HAP-1 (cell line): ENCODE measurements around the gene LDAF1.
"Not testable (repeated sequence)": the region's sequence is repeated elsewhere in the genome, so short reads cannot be mapped to it uniquely, and the experiment has no call there.

Experiments used
- DNase-seq, 2 experiments: peaks; one replicate each; pipeline ENCODE4 v3.0.0-alpha.2; 2016 to 2020; ENCODE audit warnings: low spot score in 2 of 2
- H3K27me3 ChIP-seq: fragments of 250-450 bp; sonication (Bioruptor Pico); 2 replicates; pipeline ENCODE4 v1.5.1; 2020; ENCODE audit warnings: low read depth, mild to moderate bottlenecking, moderate library complexity
- H3K36me3 ChIP-seq: fragments of 250-450 bp; sonication (Bioruptor Pico); replicated peaks from 2 replicates; pipeline ENCODE4 v1.5.1; 2020; ENCODE audit warnings: mild to moderate bottlenecking
- H3K4me1 ChIP-seq: fragments of 250-450 bp; sonication (Bioruptor Pico); 2 replicates; pipeline ENCODE4 v1.5.1; 2020; ENCODE audit warnings: mild to moderate bottlenecking
- H3K4me3 ChIP-seq: fragments of 250-450 bp; sonication (Bioruptor Pico); 2 replicates; pipeline ENCODE4 v1.5.1; 2020; ENCODE audit warnings: mild to moderate bottlenecking, moderate library complexity
- H3K9me3 ChIP-seq: fragments of 250-450 bp; sonication (Bioruptor Pico); 2 replicates; pipeline ENCODE4 v1.5.1; 2020; ENCODE audit warnings: mild to moderate bottlenecking, moderate library complexity
- in situ Hi-C: fragments of 300-500 bp; cut with MboI; formaldehyde crosslinking; loops from 3 replicates; pipeline ENCODE4 v1.14.3; 2020; ENCODE audit warnings: low sequenced_read_pairs, inconsistent platforms, mixed read lengths

The LDAF1 gene

DNA sequence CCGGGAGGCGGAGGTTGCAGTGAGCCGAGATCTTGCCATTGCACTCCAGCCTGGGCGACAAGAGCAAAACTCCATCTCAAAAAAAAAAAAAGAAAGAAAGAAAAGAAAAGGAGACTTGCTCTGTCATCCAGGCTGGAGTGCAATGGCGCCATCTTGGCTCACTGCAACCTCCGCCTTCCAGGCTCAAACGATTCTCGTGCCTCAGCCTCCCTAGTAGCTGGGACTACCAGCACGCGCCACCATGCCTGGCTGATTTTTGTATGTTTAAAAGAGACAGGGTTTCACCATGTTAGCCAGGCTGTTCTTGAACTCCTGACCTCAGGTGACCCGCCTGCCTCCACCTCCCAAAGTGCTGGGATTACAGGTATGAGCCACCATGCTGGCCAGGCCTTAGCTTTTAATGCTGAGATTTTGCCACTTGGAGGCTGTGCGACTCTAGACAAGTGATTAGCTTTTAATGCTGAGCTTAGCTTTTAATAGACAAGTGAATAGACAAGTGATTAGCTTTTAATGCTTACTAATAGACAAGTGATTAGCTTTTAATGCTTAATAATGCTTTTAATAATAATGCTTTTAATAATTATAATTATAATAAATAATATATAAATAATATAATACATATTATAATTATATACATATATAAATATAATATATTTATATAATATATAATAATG, 9.6 kb downstream of the LDAF1 start:
- Histone ChIP-seq H3K4me3 (no peak overlapping the region), H3K9me3 (no peaks in the 10 kb centered on the region), H3K27me3 (no peaks in the 10 kb centered on the region), H3K4me1 (no peaks in the 10 kb centered on the region), H3K36me3 (peaks cover 38% of the 10 kb centered on the region)
- in situ Hi-C loops = no loop called here
- DNase-seq = peak in 1 of 2 experiments; percentile 10

DNA sequence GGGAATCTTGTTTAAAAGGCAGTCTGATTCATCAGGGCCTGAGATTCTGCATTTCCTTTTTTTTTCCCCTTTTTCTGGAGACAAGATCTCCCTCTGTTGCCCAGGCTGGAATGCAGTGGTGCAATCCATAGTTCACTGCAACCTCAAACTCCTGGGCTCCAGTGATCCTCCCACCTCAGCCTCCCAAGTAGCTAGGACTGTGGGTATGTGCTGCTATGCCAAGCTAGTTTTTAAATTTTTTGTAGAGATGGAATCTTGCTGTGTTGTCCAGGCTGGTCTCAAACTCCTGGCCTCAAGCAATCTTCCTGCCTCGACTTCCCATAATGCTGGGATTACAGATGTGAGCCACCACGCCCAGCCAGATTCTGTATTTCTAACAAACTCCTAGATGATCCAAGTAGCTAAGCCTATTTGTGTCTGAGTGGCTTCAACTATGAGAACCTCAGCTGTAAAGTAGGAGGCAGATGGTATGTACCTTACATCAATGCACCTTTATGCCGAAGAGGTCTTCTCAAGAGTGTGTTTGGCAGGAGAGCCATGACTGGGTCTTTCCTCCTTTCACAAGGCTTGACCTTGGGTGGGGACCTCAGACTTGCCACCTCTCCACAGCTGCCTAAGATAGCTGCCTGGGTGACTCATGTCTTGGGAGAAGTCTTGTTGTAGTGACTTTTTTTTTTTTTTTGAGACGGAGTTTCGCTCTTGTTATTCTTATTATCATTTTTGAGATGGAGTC, 10.9 kb downstream of the LDAF1 start:
- H3K36me3 ChIP-seq = peaks cover 35% of the 10 kb centered on the region
- no peak for DNase-seq
- no peaks in the 10 kb centered on the region for H3K9me3 ChIP-seq
- H3K4me1 ChIP-seq = no peaks in the 10 kb centered on the region
- no peaks in the 10 kb centered on the region for H3K27me3 ChIP-seq
- no peak overlapping the region for H3K4me3 ChIP-seq
- in situ Hi-C loops = no loop called here

DNA sequence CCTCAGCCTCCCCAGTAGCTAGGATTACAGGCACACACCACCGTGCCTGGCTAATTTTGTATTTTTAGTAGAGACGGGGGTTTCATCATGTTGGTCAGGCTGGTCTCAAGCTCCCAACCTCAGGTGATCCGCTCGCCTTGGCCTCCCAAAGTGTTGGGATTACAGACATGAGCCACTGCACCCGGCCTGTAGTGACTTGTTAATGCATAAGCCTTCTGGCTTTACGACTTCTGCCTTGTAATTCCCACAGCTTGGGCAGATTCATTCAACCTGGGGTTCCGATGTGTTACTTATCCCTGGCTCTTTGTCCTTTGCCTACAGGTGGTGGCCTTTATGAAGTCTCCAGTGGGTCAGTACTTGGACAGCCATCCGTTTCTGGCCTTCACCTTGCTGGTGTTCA, 11.6 kb downstream of the LDAF1 start:
- H3K9me3 ChIP-seq, H3K4me1 ChIP-seq, H3K27me3 ChIP-seq, H3K4me3 ChIP-seq, in situ Hi-C loops, DNase-seq: not testable (repeated sequence)
- H3K36me3 ChIP-seq = peaks cover 33% of the 10 kb centered on the region

DNA sequence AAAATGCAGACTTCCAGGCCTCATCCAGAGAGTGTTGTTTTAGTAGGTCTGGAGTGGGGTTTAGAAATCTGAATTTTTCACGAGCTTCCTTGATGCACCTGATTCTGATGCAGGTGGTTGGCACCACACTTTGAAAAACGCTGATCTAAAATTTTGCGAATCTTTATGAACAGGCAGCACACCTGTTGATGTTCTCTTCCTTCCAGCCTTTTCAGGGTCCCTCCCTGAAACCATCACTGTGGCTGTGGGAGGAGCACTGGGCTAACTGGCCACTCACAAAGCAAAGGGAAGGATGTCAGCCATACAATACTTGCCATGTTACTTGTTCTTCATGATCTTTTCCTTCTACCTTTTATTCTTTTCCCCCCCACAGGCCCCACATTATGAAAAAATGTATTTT, 14.2 kb downstream of the LDAF1 start:
- Histone ChIP-seq H3K4me1 (no peaks in the 10 kb centered on the region), H3K4me3 (no peak overlapping the region), H3K36me3 (peaks cover 27% of the 10 kb centered on the region), H3K9me3 (no peaks in the 10 kb centered on the region), H3K27me3 (no peaks in the 10 kb centered on the region)
- DNase-seq = no peak
- in situ Hi-C loops = no loop called here

DNA sequence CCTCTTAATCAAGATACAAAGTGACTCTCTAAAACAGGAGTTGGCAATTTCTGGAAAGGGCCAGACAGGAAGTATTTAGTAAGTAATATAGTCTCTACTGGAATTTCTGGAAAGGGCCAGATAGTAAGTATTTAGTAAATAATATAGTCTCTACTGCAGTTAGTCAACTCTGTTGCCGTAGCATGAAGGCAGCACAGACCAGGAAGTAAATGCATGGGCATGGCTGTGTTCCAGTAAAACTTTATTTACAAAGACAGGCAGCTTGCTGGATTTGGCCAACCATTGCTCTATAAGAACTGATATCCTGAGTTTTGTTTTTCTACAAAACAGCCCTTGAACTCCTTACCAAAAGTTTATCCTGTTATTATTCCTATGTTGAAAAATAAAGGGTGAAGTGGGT, 16.9 kb downstream of the LDAF1 start:
- no peaks in the 10 kb centered on the region for H3K4me1 ChIP-seq
- peaks cover 41% of the 10 kb centered on the region for H3K36me3 ChIP-seq
- no peak overlapping the region for H3K4me3 ChIP-seq
- H3K9me3 ChIP-seq = no peaks in the 10 kb centered on the region
- no peaks in the 10 kb centered on the region for H3K27me3 ChIP-seq
- DNase-seq = no peak
- in situ Hi-C loops = no loop called here

DNA sequence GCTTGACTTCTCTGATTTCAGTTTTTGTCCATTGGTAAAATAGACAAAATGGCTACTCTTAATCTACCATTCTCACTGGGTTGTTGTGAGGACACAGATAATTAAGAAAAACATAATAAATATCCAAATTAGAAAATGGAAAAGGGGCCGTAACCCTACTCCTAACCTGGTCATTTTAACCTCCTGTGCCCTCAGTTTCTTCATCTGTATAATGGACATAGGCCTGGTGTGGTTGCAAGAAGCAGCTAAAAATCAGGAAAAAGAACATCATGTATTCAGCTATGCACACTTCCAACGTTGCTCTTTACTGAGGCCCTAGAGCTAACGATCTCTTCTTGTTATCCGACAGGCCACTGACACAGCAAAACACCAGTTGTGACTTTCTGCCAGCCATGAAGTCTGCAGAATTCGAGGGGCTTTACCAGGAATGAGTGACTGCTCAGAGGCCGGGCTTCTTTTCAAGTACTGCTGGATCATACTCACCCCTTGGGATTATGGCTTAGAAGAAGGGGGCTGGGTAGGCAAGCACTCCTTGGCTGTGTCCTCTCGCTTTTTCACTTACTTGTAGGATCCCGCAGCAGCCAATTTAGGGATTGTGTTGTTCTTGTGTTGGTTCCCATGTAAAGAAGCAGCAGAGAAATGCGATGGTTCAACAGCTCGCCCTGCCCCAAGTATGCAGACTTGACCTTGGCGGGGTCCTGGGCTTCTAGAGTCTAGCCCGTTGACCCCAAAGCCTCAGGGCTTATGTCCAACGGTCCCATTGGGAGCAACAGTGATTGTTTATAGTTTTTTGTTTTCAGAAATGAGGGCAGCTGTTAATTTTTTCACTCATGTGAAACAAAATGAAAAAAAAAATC, 20.9 kb downstream of the LDAF1 start:
- Histone ChIP-seq H3K4me3 (no peak overlapping the region), H3K9me3 (peaks cover 6% of the 10 kb centered on the region), H3K4me1 (no peaks in the 10 kb centered on the region), H3K36me3 (peaks cover 37% of the 10 kb centered on the region), H3K27me3 (no peaks in the 10 kb centered on the region)
- in situ Hi-C loops = no loop called here
- DNase-seq = no peak

DNA sequence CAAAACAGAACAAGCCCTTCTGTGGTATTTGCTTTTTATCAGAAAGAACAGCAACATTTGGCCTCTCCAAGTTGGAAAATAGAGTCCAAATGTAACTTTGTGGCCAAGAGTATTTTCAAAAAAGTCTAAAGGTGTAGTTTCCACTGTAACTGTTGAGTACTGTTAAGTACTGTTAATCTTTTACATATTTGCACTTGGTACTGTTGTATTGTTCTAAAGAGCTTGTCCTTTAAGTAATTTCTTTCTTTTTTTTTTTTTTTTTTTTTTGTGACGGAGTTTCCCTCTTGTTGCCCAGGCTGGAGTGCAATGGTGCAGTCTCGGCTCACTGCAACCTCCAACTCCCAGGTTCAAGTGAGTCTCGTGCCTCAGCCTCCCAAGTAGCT, 21.5 kb downstream of the LDAF1 start:
- Histone ChIP-seq H3K36me3 (peaks cover 35% of the 10 kb centered on the region), H3K9me3 (peaks cover 6% of the 10 kb centered on the region), H3K27me3 (no peaks in the 10 kb centered on the region), H3K4me1 (no peaks in the 10 kb centered on the region), H3K4me3 (no peak overlapping the region)
- in situ Hi-C loops = no loop called here
- no peak for DNase-seq

DNA sequence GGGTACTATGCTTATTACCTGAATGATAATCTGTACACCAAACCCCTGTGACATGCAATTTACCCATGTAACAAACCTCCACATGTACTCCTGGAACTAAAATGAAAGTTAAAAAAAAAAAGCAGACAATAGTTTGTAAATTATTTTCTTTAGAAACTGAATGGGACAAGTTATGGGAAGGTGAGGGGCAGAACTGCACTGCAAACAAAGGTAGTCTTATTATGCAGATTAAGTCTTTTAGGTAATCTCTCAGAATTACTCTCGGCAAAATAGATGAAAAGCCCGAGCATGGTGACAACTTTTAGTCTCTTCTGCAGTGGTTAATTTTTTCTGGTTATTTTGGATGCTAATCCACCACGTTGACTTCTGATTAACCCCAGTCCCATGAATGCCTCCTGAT, 25.5 kb downstream of the LDAF1 start:
- H3K27me3 ChIP-seq = no peaks in the 10 kb centered on the region
- H3K9me3 ChIP-seq = peaks cover 6% of the 10 kb centered on the region
- peaks cover 28% of the 10 kb centered on the region for H3K36me3 ChIP-seq
- no peak for DNase-seq
- H3K4me3 ChIP-seq = no peak overlapping the region
- in situ Hi-C loops = no loop called here
- no peaks in the 10 kb centered on the region for H3K4me1 ChIP-seq

DNA sequence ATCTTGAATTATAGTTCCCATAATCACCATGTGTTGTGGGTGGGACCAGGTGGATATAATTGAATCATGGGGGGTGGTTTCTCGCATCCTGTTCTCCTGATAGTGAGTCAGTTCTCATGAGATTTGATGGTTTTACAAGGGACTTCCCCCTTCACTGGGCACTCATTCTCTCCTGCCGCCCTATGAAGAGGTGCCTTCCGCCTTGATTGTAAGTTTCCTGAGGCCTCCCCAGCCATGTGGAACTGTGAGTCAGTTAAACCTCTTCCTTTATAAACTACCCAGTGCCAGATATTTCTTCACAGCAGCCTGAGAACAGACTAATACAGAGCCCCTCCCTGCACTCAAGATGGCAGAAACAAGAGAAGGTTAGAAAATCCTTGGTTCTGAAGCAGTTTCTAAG, 26.4 kb downstream of the LDAF1 start:
- no peak for DNase-seq
- H3K4me3 ChIP-seq = no peak overlapping the region
- in situ Hi-C loops = loop anchor here (5.0 kb wide), 1 partner anchor 92 kb away; the partner anchor contains the start of gene CRYM
- H3K27me3 ChIP-seq = no peaks in the 10 kb centered on the region
- peaks cover 21% of the 10 kb centered on the region for H3K36me3 ChIP-seq
- H3K4me1 ChIP-seq = no peaks in the 10 kb centered on the region
- peaks cover 6% of the 10 kb centered on the region for H3K9me3 ChIP-seq

DNA sequence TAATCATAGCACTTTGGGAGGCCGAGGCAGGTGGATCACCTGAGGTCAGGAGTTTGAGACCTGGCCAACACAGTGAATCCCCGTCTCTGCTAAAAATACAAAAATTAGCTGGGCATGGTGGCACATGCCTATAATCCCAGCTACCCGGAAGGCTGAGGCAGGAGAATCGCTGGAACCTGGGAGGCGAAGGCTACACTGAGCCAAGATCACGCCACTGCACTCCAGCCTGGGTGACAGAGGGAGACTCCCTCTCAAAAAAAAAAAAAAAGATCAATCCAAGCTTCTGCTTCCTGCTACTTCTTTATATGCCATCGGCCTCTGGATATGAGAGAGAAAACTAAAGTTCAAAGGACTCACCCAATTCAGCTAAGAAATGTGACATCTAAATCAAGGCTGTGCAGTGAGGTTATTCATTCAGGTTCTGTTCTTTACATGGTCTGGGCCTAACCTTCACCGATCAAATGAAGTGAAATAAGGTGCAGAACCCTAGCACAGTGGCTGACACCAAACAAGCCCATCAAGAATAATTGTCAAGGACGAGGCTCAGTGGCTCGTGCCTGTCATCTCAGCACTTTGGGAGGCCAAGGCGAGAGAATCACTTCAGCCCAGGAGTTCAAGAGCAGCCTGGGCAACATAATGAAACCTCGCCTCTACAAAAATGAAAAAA, 27.3 kb downstream of the LDAF1 start:
- Histone ChIP-seq H3K4me3 (no peak overlapping the region), H3K36me3 (peaks cover 14% of the 10 kb centered on the region), H3K9me3 (peaks cover 9% of the 10 kb centered on the region), H3K27me3 (no peaks in the 10 kb centered on the region), H3K4me1 (no peaks in the 10 kb centered on the region)
- no peak for DNase-seq
- in situ Hi-C loops = loop anchor here (5.0 kb wide), 1 partner anchor 92 kb away; the partner anchor contains the start of gene CRYM

DNA sequence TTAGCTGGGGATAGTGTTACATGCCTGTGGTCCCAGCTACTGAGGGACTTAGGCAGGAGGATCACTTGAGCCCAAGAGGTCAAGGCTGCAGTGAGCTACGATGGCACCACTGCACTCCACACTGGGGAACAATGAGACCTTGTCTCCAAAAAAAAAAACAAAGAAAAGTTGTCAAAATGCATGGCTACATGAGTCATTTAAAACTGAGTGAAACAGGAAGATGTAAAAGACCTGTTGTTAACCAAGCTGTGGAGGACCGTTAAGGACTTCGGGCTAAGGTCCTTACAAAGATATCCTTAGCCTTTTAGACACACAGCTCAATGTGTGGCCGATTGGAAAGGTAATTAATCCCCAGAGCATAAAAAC, 27.8 kb downstream of the LDAF1 start:
- H3K4me3 ChIP-seq = no peak overlapping the region
- H3K27me3 ChIP-seq = no peaks in the 10 kb centered on the region
- no peaks in the 10 kb centered on the region for H3K4me1 ChIP-seq
- in situ Hi-C loops = loop anchor here (5.0 kb wide), 1 partner anchor 91 kb away; the partner anchor contains the start of gene CRYM
- H3K9me3 ChIP-seq = peaks cover 9% of the 10 kb centered on the region
- DNase-seq = no peak
- H3K36me3 ChIP-seq = peaks cover 9% of the 10 kb centered on the region

DNA sequence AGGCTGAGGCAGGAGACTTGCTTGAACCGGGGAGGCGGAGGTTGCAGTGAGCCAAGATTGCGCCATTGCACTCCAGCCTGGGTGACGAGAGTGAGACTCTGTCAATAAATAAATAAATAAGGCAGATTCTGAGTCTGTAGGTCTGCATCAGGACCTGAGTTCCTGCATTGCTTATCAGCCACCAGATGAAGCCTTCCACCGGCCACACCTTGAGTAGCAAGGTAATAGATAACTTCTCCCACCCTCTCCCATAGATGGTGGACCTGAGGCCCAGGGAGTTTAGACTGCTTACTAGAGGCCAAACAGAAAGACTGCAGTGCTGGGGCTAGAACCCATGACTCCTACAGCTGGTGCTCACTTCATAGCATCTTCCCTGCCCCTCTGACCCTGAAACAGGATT, 30.8 kb downstream of the LDAF1 start:
- Histone ChIP-seq H3K4me3 (no peak overlapping the region), H3K27me3 (no peaks in the 10 kb centered on the region), H3K4me1 (no peaks in the 10 kb centered on the region), H3K36me3 (no peaks in the 10 kb centered on the region), H3K9me3 (peaks cover 3% of the 10 kb centered on the region; the same call in 1 of the 2 replicates)
- DNase-seq = no peak
- in situ Hi-C loops = loop anchor here (5.0 kb wide), 1 partner anchor 88 kb away; the partner anchor contains the start of gene CRYM

DNA sequence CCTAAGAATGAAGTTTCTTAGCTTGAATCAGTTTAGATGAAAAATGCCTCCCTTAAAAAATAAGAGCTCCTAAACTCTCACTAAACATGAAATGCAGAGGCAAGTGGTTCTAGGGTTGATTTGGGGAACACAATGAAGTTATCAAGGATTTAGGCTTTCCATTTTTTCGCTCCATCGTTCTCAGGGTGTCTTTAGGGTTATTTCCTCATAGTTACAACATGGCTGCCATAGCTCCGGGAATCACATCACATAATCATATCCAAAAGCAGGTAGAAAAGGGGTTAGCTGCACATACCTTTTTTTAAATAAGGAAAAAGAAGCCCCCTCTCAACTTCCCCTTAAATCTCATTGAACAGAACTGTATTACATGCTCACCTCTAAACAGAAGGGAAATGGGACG, 31.5 kb downstream of the LDAF1 start:
- no peaks in the 10 kb centered on the region for H3K4me1 ChIP-seq
- H3K27me3 ChIP-seq = no peaks in the 10 kb centered on the region
- DNase-seq = no peak
- no peak overlapping the region for H3K4me3 ChIP-seq
- in situ Hi-C loops = no loop called here
- H3K9me3 ChIP-seq = peaks cover 3% of the 10 kb centered on the region; the same call in 1 of the 2 replicates
- H3K36me3 ChIP-seq = no peaks in the 10 kb centered on the region
